Measurements from ENCODE around the gene LRRTM2.
A peak's percentile ranks its signal among the peaks of the same experiment; 100 is the strongest.

Gene LRRTM2

DNA sequence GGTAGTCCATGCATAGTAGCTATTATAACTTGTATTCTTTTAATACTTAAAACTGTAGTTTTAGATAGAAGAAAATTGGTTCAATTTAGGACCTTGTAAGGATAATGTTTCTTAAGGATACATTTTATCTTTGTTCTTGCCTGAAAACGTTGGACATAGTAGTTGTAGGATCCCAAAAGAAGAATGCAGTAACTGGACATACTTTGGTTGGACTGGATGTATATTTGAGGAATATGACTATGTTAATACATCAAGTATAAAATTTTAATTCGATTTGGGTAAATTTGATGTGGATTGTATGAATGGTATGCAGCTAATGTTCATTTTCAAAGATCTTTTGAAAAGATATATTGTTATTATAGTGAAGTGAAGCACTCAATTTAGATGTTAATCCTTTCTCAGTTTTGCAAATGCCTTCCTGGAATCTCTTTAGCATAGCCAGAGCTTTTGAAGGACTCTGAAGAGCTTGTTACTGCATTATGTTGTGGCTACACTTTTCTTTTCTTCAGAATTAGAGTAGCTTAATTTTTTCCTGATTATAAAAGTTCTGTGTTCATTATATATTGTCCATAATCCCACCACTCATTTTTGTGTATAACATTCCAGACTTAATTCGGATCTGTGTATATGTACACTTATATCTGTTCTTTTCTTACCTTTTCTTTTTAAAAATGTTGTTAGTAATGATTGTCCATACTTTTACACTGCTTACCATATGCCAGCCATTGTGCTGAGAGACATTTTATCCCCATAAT lies 41.2 kb downstream of the LRRTM2 start:
- no peak for DNase-seq (ENCODE audit: low read depth)
- TF ChIP-seq CTCF (conservative IDR thresholded peaks at IDR 0.05; ENCODE audit: control insufficient read depth, insufficient read depth, low read depth, low read length): no peak
- H3K4me3 ChIP-seq (ENCODE audit: control insufficient read depth, low read depth, low read length): no peak overlapping the region

- no peak for DNase-seq (ENCODE audit: low read depth)
- TF ChIP-seq CTCF (conservative IDR thresholded peaks at IDR 0.05; ENCODE audit: control insufficient read depth, insufficient read depth, low read depth, low read length): no peak
- H3K4me3 ChIP-seq (ENCODE audit: control insufficient read depth, low read depth, low read length): no peak overlapping the region
Measured at GRCh38 chr5:138833080-138833479, 42.1 kb downstream of the LRRTM2 start.

- TF ChIP-seq CTCF (conservative IDR thresholded peaks at IDR 0.05; ENCODE audit: control insufficient read depth, insufficient read depth, low read depth, low read length): no peak
- H3K4me3 ChIP-seq (ENCODE audit: control insufficient read depth, low read depth, low read length): no peak overlapping the region
- DNase-seq (ENCODE audit: low read depth): peak; percentile 45
Measured at GRCh38 chr5:138832218-138832617, 42.9 kb downstream of the LRRTM2 start.

- no peak overlapping the region for H3K4me3 ChIP-seq (ENCODE audit: control insufficient read depth, low read depth, low read length)
- no peak for DNase-seq (ENCODE audit: low read depth)
- no peak for TF ChIP-seq CTCF (conservative IDR thresholded peaks at IDR 0.05; ENCODE audit: control insufficient read depth, insufficient read depth, low read depth, low read length)
Measured at GRCh38 chr5:138831703-138832102, 43.4 kb downstream of the LRRTM2 start.

- H3K4me3 ChIP-seq (ENCODE audit: control insufficient read depth, low read depth, low read length): no peak overlapping the region
- DNase-seq (ENCODE audit: low read depth): peak; percentile 76
- no peak for TF ChIP-seq CTCF (conservative IDR thresholded peaks at IDR 0.05; ENCODE audit: control insufficient read depth, insufficient read depth, low read depth, low read length)
Measured at GRCh38 chr5:138829341-138829740, 45.8 kb downstream of the LRRTM2 start.

DNA sequence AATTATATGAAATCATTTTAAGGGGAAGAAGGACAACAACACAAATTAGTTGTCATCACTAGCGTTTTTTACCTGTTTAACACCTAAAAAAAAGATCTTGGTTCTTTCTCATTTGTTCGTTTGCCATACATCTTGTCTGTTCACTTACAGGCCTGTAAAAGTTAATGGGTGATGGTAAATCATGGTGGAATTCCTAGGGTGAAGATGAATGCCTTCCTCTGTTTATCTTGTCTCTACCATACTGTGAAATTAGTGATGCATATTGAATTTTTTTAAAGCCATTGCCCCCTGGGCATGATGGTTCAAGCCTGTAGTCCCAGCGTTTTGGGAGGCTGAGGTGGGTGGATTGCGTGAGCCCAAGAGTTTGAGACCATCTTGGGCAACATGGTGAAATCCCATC lies 46.6 kb downstream of the LRRTM2 start:
- no peak overlapping the region for H3K4me3 ChIP-seq (ENCODE audit: control insufficient read depth, low read depth, low read length)
- TF ChIP-seq CTCF (conservative IDR thresholded peaks at IDR 0.05; ENCODE audit: control insufficient read depth, insufficient read depth, low read depth, low read length): no peak
- no peak for DNase-seq (ENCODE audit: low read depth)

Data from fibroblast of mammary gland (primary cell).